HG02943 (cell line): ENCODE measurements around the gene SLC45A2.
"Not testable (repeated sequence)": the region's sequence is repeated elsewhere in the genome, so short reads cannot be mapped to it uniquely, and the experiment has no call there.

Experiments used
- ATAC-seq: cut with Tn5 transposase; IDR thresholded peaks from one replicate; pipeline ENCODE4 v1.9.1; 2021; ENCODE audit warnings: mild to moderate bottlenecking, low read depth, moderate library complexity; ENCODE audit not compliant: unreplicated experiment

Gene SLC45A2

GRCh38 chr5:33931136-33931535 lies 53.4 kb downstream of the SLC45A2 start:
- no peak for ATAC-seq

GRCh38 chr5:33929925-33930690 lies 54.4 kb downstream of the SLC45A2 start:
- no peak for ATAC-seq

GRCh38 chr5:33928283-33928682 lies 56.2 kb downstream of the SLC45A2 start:
- ATAC-seq = no peak

DNA sequence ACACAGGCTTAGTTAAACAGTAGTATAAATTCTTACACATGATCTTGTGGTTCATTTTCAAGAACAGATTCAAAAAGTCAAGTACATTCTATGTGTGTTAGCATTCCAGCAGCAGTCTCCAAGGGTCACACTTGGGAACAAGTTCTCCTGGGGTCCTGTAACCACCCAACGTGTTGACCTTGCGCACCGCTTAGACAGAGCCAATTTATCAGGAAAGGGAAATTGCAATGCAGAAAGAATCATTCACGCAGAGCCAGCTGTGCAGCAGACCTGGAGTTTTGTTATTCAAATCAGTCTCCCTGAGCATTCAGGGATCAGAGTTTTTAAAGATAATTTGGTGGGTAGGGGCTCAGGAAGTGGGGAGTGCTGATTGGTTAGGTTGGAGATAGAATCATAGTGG lies 56.8 kb downstream of the SLC45A2 start:
- ATAC-seq = no peak

- no peak for ATAC-seq
Measured at GRCh38 chr5:33925278-33925677, 59.2 kb downstream of the SLC45A2 start.

GRCh38 chr5:33921002-33921401 lies 63.5 kb downstream of the SLC45A2 start:
- no peak for ATAC-seq

- not testable (repeated sequence) for ATAC-seq
Measured at GRCh38 chr5:33914844-33915243, 69.6 kb downstream of the SLC45A2 start.

- ATAC-seq = not testable (repeated sequence)
Measured at GRCh38 chr5:33906248-33906647, 78.2 kb downstream of the SLC45A2 start.

- no peak for ATAC-seq
Measured at GRCh38 chr5:33905381-33905780, 79.1 kb downstream of the SLC45A2 start.

- ATAC-seq = no peak
Measured at GRCh38 chr5:33903118-33903517, 81.4 kb downstream of the SLC45A2 start.

GRCh38 chr5:33901156-33901555 lies 83.3 kb downstream of the SLC45A2 start:
- no peak for ATAC-seq
